Prostate gland (tissue), 2 donors: Measurements from ENCODE around the gene STEAP3. TPM values are rescaled to one million over a fixed set of nuclear protein-coding genes. Genes with fewer than 3 reads are reported as not detected.

Source experiments
- DNase-seq: peaks from one replicate; pipeline ENCODE4 v3.0.0-alpha.2; 2019; ENCODE audit warnings: low spot score
- H3K27ac ChIP-seq, 2 donors: fragments of 200-600 bp; sonication (generic); 2 replicates each; pipeline ENCODE4 v1.5.1; 2017 to 2019
- H3K27me3 ChIP-seq: fragments of 200-600 bp; sonication (generic); replicated peaks from 2 replicates; pipeline ENCODE4 v1.5.1; 2019; ENCODE audit not compliant: insufficient read depth
- H3K36me3 ChIP-seq, 2 donors: fragments of 200-600 bp; sonication (generic); 1 replicate in 1 of 2; 2 replicates in 1 of 2; pipeline versions ENCODE4 v1.5.1 to v1.8.1; 2017 to 2019
- H3K4me1 ChIP-seq: fragments of 200-600 bp; sonication (generic); replicated peaks from 2 replicates; pipeline ENCODE4 v1.5.1; 2019
- H3K4me3 ChIP-seq, 2 donors: fragments of 200-600 bp; sonication (generic); 2 replicates each; pipeline ENCODE4 v1.5.1; 2017 to 2019
- H3K9me3 ChIP-seq: fragments of 200-600 bp; sonication (generic); 2 replicates; pipeline ENCODE4 v1.5.1; 2017
- POLR2A ChIP-seq: fragments of 450-650 bp; IDR thresholded peaks from one replicate; pipeline ENCODE4 v1.6.1; 2016; ENCODE audit warnings: antibody characterized with exemption, mild to moderate bottlenecking
- POLR2AphosphoS5 ChIP-seq: sonication (generic); formaldehyde crosslinking; IDR thresholded peaks from one replicate; pipeline ENCODE4 v1.6.1; 2017; ENCODE audit warnings: antibody characterized with exemption
- WGBS: methylation state at CpG from one replicate; pipeline ENCODE4 v1.1.5; 2018; 5-methylcytosine and 5-hydroxymethylcytosine counted together
- intact Hi-C: fragments of 100-400 bp; cut with DNase I; formaldehyde crosslinking; loops from one replicate; pipeline ENCODE4 v1.14.2; 2022
- total RNA-seq, 2 donors: library from RNA; depleted of rRNA; stranded (reverse); fragments of >200 nt; gene quantifications; one replicate each; pipeline ENCODE4 v1.1.0, GENCODE V29; 2016
- TF ChIP-seq, protein P1 (sequence below), 4 experiments: fragments of 200-600 bp in 2 of 4; fragments of 450-650 bp in 2 of 4; sonication (generic) in 2 of 4; IDR thresholded peaks; 1 replicate in 3 of 4; 2 replicates in 1 of 4; pipeline ENCODE4 v1.5.1; 2016 to 2019; ENCODE audit warnings: antibody characterized with exemption in 4 of 4, mild to moderate bottlenecking in 2 of 4, moderate library complexity in 2 of 4

The STEAP3 gene
- total RNA-seq, 2 donors from 2014 or later: 15.3 to 25.1 TPM

DNA sequence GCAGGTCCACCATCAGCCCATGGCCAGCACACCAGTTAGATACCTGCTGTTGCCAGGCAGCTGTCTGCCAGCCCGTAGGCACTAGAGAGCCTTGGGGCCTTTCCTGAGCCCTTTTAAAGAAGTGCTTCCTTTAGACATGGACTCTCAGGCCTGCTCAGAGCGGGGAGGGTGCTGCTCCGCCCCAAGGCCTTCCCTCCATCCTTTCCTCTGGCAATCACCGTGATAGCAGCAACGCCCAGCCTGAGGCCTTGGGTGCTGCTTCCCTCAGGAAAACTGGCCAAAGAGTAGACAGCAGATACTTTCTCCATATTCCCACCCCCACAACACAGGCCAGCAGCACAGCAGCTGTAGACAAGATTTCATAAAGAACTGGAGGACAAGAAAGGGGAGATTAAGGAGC, 42.7 kb upstream of the STEAP3 start:
- DNase-seq: no peak
- Histone ChIP-seq H3K4me1 (no peaks in the 10 kb centered on the region), H3K36me3 (no peaks in the 10 kb centered on the region), H3K27me3 (no peaks in the 10 kb centered on the region), H3K9me3 (no peaks in the 10 kb centered on the region), H3K4me3 (no peak overlapping the region), H3K27ac (no peak overlapping the region)
- intact Hi-C loops: no loop called here
- WGBS: 80% methylated on average over 5 of the region's 5 CpGs
- TF ChIP-seq POLR2AphosphoS5 (no peak), POLR2A (no peak)
- TF ChIP-seq, protein P1, sequence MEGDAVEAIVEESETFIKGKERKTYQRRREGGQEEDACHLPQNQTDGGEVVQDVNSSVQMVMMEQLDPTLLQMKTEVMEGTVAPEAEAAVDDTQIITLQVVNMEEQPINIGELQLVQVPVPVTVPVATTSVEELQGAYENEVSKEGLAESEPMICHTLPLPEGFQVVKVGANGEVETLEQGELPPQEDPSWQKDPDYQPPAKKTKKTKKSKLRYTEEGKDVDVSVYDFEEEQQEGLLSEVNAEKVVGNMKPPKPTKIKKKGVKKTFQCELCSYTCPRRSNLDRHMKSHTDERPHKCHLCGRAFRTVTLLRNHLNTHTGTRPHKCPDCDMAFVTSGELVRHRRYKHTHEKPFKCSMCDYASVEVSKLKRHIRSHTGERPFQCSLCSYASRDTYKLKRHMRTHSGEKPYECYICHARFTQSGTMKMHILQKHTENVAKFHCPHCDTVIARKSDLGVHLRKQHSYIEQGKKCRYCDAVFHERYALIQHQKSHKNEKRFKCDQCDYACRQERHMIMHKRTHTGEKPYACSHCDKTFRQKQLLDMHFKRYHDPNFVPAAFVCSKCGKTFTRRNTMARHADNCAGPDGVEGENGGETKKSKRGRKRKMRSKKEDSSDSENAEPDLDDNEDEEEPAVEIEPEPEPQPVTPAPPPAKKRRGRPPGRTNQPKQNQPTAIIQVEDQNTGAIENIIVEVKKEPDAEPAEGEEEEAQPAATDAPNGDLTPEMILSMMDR (IDR thresholded peaks at IDR 0.05): no peak

DNA sequence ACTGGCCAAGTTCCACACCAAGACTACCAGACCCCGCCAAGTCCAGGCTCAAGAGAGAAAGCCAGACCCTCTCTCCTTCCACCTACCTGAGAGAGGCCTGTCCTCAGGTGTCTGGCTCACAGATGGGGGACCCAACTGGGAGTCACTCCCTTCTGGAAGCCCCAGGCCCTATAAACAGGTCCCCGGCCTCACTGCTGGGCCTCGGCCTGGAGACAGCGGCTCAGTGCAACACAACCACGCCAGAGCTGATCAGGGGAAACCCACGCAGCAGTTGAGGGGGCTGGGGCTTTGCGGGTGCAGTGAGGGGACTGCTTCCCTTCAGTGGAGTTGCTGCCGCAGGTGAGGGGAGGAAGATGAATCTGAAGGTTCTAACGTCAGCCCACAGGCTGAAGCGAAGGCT, 42.2 kb upstream of the STEAP3 start:
- TF ChIP-seq, protein P1 (IDR thresholded peaks at IDR 0.05): no peak
- no peak for TF ChIP-seq POLR2AphosphoS5
- TF ChIP-seq POLR2A: no peak
- H3K4me3 ChIP-seq: no peak overlapping the region
- no peaks in the 10 kb centered on the region for H3K27me3 ChIP-seq
- no peaks in the 10 kb centered on the region for H3K9me3 ChIP-seq
- H3K27ac ChIP-seq: no peak overlapping the region
- WGBS: 84% methylated on average over 10 of the region's 10 CpGs
- H3K36me3 ChIP-seq: no peaks in the 10 kb centered on the region
- no peak for DNase-seq
- intact Hi-C loops: no loop called here
- H3K4me1 ChIP-seq: no peaks in the 10 kb centered on the region

DNA sequence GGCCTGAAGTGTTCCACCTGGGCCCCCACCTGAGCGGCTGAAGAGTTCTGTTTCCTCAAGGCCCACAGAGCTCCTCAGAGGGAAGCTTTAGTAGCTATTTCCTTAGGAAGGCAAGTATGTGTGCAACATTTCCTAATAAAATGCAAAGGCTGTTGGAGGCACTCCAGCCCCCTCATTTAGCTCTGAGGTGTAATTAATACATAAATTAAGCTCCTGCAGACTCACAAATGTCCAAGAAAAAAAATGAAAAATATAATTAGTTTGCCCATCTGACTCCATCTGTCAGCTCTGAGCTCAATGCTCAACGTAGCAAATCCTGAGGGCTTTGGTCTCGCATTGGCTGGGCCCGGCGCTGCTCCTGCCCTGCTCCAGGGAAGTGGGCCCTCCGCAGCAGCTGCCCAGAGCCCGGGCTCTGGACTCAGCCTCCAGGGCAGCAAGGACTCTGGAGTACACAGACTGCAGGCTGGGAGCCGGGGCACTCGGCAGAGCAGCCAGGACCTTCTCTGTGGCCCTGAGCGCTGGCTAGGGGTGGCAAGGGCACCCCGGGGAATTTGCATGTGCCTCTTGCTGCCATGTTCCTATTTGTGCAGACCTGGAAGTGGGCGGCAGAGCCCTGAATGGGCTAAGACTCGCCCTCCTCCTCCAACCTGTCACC, 41.7 kb upstream of the STEAP3 start:
- intact Hi-C loops: no loop called here
- DNase-seq: no peak
- TF ChIP-seq, protein P1 (IDR thresholded peaks at IDR 0.05): no peak
- TF ChIP-seq POLR2AphosphoS5: no peak
- TF ChIP-seq POLR2A: no peak
- Histone ChIP-seq H3K27ac (no peak overlapping the region), H3K9me3 (no peaks in the 10 kb centered on the region), H3K4me1 (no peaks in the 10 kb centered on the region), H3K27me3 (no peaks in the 10 kb centered on the region), H3K36me3 (no peaks in the 10 kb centered on the region), H3K4me3 (no peak overlapping the region)
- 85% methylated on average over 10 of the region's 13 CpGs for WGBS

DNA sequence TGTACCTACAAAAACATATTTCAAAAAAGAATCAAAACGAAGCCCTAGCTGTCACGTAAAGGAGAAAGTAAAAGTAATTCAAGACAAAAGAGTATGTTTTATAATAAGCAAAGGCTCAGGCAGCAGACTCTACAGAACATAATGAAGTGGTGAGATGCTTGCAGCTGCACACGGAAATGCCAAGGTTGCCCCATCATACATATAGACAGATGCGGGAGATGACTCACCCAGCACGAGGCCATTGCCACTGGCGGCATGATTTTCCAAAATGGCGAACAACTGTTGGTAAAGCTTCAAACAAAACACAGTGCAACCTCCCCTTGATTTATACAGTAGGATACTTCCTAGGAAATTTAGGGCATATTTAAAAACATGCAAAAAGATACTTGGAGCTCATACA, 39.1 kb upstream of the STEAP3 start:
- no peak for DNase-seq
- Histone ChIP-seq H3K36me3 (no peaks in the 10 kb centered on the region), H3K9me3 (no peaks in the 10 kb centered on the region), H3K4me1 (no peaks in the 10 kb centered on the region), H3K4me3 (no peak overlapping the region), H3K27ac (no peak overlapping the region), H3K27me3 (no peaks in the 10 kb centered on the region)
- intact Hi-C loops: no loop called here
- TF ChIP-seq POLR2A (no peak), POLR2AphosphoS5 (no peak)
- TF ChIP-seq, protein P1 (IDR thresholded peaks at IDR 0.05): no peak
- 94% methylated on average over 7 of the region's 7 CpGs for WGBS
